Caco-2 (cell line): ENCODE measurements around the gene CERS6. TPM values are rescaled to one million over a fixed set of nuclear protein-coding genes. Genes with fewer than 3 reads are reported as not detected.

ENCODE experiments used
- BruUV-seq: library from RNA; stranded (reverse); fragments of 400-500 nt; replicated peaks from 2 replicates; lab custom pipeline; 2021; lab: Mats Ljungman, UMichigan
- CTCF ChIA-PET: fragments of 300-600 bp; sonication (Branson Sonifier 250); formaldehyde crosslinking; loops from one replicate; lab custom pipeline; 2022; ENCODE audit warnings: antibody characterized with exemption; lab: Charles Lee
- POLR2A ChIA-PET: fragments of 300-600 bp; sonication (Branson Sonifier 250); formaldehyde crosslinking; loops from one replicate; lab custom pipeline; 2022; ENCODE audit warnings: antibody characterized with exemption; lab: Charles Lee
- DNase-seq, 2 experiments: peaks; one replicate each; pipeline versions ENCODE4 v3.0.0 to v3.0.0-alpha.2; 2020 to 2022
- H3K27me3 ChIP-seq: replicated peaks from 2 replicates; pipeline ENCODE4 v1.6.0; 2011; ENCODE audit warnings: low read length; ENCODE audit not compliant: control insufficient read depth, insufficient read depth
- H3K36me3 ChIP-seq: 2 replicates; pipeline ENCODE4 v1.5.1; 2011; ENCODE audit warnings: low read length; ENCODE audit not compliant: control insufficient read depth, insufficient read depth
- H3K4me1 ChIP-seq: fragments of 250-450 bp; sonication (Bioruptor Pico); 2 replicates; pipeline ENCODE4 v1.5.1; 2020; ENCODE audit warnings: mild to moderate bottlenecking
- H3K4me3 ChIP-seq: 2 replicates; pipeline ENCODE4 v1.5.1; 2011; ENCODE audit warnings: low read depth, mild to moderate bottlenecking, control low read depth, low read length
- H3K9me3 ChIP-seq: fragments of 250-450 bp; sonication (Bioruptor Pico); 2 replicates; pipeline ENCODE4 v1.5.1; 2020; ENCODE audit warnings: mild to moderate bottlenecking, moderate library complexity
- H3K27ac Mint-ChIP-seq: one replicate; pipeline ENCODE4 v1.8.0; 2022; ENCODE audit warnings: mixed read lengths; ENCODE audit not compliant: unreplicated experiment
- H3K27me3 Mint-ChIP-seq: one replicate; pipeline ENCODE4 v1.8.0; 2022; ENCODE audit warnings: mixed read lengths; ENCODE audit not compliant: insufficient read depth, unreplicated experiment
- H3K36me3 Mint-ChIP-seq: one replicate; pipeline ENCODE4 v1.8.0; 2022; ENCODE audit warnings: mild to moderate bottlenecking, mixed read lengths; ENCODE audit not compliant: insufficient read depth, unreplicated experiment
- H3K4me1 Mint-ChIP-seq: one replicate; pipeline ENCODE4 v1.8.0; 2022; ENCODE audit warnings: low read depth, mixed read lengths; ENCODE audit not compliant: unreplicated experiment
- H3K4me3 Mint-ChIP-seq: one replicate; pipeline ENCODE4 v1.8.0; 2022; ENCODE audit warnings: mild to moderate bottlenecking, moderate library complexity, mixed read lengths; ENCODE audit not compliant: unreplicated experiment
- H3K9me3 Mint-ChIP-seq: one replicate; pipeline ENCODE4 v1.8.0; 2022; ENCODE audit warnings: mixed read lengths; ENCODE audit not compliant: unreplicated experiment
- intact Hi-C: fragments of 100-400 bp; cut with micrococcal nuclease; formaldehyde crosslinking; loops from one replicate; pipeline ENCODE4 v1.10.0; 2022; ENCODE audit not compliant: unreplicated experiment
- total RNA-seq: library from RNA; stranded (reverse); gene quantifications from 2 replicates; pipeline ENCODE4 v1.2.3, GENCODE V29; 2022
- TF ChIP-seq, protein P1 (sequence below), 2 experiments: fragments of 200-600 bp in 1 of 2; IDR thresholded peaks; 1 replicate in 1 of 2; 2 replicates in 1 of 2; pipeline versions ENCODE4 v1.5.1 to v1.8.0; 2011 to 2022; ENCODE audit warnings: antibody characterized with exemption in 1 of 2, control low read depth in 1 of 2, inconsistent platforms in 1 of 2, low read depth in 1 of 2, low read length in 1 of 2, mild to moderate bottlenecking in 1 of 2, moderate library complexity in 1 of 2; ENCODE audit not compliant: insufficient read depth in 1 of 2, severe bottlenecking in 1 of 2, unreplicated experiment in 1 of 2

Gene CERS6
- total RNA-seq, 1 experiment from 2014 or later = 32.7 TPM

DNA sequence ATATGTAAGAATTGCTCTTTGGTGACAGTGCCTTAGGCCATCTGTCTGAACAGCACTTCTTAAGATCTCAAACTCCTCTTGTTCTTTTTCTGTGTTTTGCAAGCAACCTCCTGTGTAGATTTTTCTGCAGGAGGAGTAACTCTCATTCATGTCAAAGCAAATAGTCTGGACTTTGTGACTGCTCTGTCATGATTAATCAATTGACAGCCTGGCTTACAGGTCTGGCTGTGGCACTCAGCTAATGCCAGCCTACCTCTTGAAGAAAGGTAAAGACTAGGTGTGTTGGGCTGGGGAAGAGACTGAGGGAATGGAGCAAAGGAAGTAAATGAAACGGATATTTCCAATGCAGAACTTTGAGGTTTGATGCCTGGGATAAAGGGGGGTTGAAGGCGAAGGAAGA, 156.6 kb downstream of the CERS6 start:
- Mint-ChIP-seq H3K4me3 (no peak overlapping the region), H3K36me3 (no peaks in the 10 kb centered on the region), H3K27me3 (no peaks in the 10 kb centered on the region), H3K9me3 (peaks cover 21% of the 10 kb centered on the region), H3K4me1 (peaks cover 10% of the 10 kb centered on the region), H3K27ac (no peak overlapping the region)
- DNase-seq = no peak
- H3K4me3 ChIP-seq = no peak overlapping the region
- H3K27me3 ChIP-seq = no peaks in the 10 kb centered on the region
- no TSS peak for BruUV-seq
- H3K9me3 ChIP-seq = no peaks in the 10 kb centered on the region
- TF ChIP-seq, protein P1, sequence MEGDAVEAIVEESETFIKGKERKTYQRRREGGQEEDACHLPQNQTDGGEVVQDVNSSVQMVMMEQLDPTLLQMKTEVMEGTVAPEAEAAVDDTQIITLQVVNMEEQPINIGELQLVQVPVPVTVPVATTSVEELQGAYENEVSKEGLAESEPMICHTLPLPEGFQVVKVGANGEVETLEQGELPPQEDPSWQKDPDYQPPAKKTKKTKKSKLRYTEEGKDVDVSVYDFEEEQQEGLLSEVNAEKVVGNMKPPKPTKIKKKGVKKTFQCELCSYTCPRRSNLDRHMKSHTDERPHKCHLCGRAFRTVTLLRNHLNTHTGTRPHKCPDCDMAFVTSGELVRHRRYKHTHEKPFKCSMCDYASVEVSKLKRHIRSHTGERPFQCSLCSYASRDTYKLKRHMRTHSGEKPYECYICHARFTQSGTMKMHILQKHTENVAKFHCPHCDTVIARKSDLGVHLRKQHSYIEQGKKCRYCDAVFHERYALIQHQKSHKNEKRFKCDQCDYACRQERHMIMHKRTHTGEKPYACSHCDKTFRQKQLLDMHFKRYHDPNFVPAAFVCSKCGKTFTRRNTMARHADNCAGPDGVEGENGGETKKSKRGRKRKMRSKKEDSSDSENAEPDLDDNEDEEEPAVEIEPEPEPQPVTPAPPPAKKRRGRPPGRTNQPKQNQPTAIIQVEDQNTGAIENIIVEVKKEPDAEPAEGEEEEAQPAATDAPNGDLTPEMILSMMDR (IDR thresholded peaks at IDR 0.05; ENCODE audit: insufficient read depth in 1 of 2, low read depth in 1 of 2, low read length in 1 of 2, severe bottlenecking in 1 of 2, unreplicated experiment in 1 of 2) = no peak
- H3K36me3 ChIP-seq = peaks cover 2% of the 10 kb centered on the region; the same call in 1 of the 2 replicates
- ChIA-PET POLR2A (no interaction called here), CTCF (no interaction called here)
- H3K4me1 ChIP-seq = no peaks in the 10 kb centered on the region
- intact Hi-C loops = no loop called here

DNA sequence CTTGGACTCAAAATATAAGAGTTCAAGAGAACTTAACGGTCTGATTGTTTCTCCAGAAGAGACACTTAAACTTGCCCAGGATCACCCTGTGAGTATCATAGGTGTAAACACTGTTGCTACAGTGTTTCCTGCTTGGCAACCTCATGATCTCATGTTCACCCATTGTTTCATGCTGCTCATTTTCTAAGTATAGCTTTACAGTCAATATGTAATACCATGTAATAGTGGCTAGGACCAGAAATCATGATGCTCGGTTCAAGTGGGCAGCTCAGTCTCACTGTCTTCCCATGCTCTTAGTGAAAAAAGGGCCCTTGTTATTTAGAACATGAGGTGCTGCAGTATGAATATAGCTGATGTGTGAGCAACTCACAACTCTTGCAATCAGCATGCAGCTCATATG, 157.5 kb downstream of the CERS6 start:
- no peaks in the 10 kb centered on the region for H3K27me3 Mint-ChIP-seq
- peaks cover 2% of the 10 kb centered on the region; the same call in 1 of the 2 replicates for H3K36me3 ChIP-seq
- H3K4me1 ChIP-seq = no peaks in the 10 kb centered on the region
- peaks cover 21% of the 10 kb centered on the region for H3K9me3 Mint-ChIP-seq
- POLR2A ChIA-PET = no interaction called here
- BruUV-seq = no TSS peak
- no peaks in the 10 kb centered on the region for H3K9me3 ChIP-seq
- H3K4me3 ChIP-seq = no peak overlapping the region
- H3K27ac Mint-ChIP-seq = no peak overlapping the region
- H3K4me3 Mint-ChIP-seq = no peak overlapping the region
- DNase-seq = no peak
- TF ChIP-seq, protein P1 (IDR thresholded peaks at IDR 0.05; ENCODE audit: insufficient read depth in 1 of 2, low read depth in 1 of 2, low read length in 1 of 2, severe bottlenecking in 1 of 2, unreplicated experiment in 1 of 2) = no peak
- no peaks in the 10 kb centered on the region for H3K36me3 Mint-ChIP-seq
- H3K27me3 ChIP-seq = no peaks in the 10 kb centered on the region
- intact Hi-C loops = no loop called here
- CTCF ChIA-PET = no interaction called here
- H3K4me1 Mint-ChIP-seq = peaks cover 10% of the 10 kb centered on the region

DNA sequence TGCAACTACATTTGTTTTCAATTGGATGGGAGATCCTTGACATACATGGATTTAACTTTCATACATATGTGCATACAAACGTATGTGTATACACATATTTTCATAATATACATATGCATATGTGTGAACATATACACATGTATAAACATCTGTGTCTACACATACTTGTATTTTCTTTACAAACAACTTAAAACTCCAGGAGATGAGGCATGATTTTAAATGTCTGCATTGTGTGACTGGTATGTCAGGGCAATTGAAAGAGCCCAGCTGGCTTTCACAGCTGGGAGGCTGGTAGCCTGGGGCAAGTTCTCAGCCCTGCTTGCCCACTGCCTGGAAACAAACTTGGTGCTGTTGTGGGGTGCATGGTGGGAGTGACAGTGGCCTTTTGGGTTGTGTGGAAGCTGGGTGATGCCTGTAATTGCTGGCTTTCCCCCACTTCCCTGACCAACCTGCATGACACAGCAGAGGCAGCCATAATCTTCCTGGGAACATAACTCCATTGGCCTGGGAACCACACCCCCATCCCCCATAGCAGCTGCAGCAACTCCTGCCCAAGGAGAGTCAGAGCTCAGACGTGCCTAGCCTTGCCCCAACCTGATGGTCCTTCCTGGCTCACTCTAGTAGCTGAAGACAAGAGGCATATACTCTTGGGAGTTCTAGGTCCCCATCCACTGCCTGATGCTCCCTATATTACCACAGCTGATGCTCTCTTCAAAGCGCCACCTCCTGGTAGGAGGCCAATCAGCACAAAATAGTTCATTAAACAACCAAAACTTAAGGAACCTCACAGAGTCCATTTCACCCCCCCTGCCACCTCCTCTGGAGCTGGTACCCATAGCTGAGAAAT, 158.3 kb downstream of the CERS6 start:
- H3K27me3 ChIP-seq = no peaks in the 10 kb centered on the region
- Mint-ChIP-seq H3K36me3 (no peaks in the 10 kb centered on the region), H3K4me1 (peaks cover 10% of the 10 kb centered on the region), H3K27ac (no peak overlapping the region), H3K9me3 (peaks cover 21% of the 10 kb centered on the region), H3K27me3 (no peaks in the 10 kb centered on the region), H3K4me3 (no peak overlapping the region)
- ChIA-PET CTCF (no interaction called here), POLR2A (no interaction called here)
- TF ChIP-seq, protein P1 (IDR thresholded peaks at IDR 0.05; ENCODE audit: insufficient read depth in 1 of 2, low read depth in 1 of 2, low read length in 1 of 2, severe bottlenecking in 1 of 2, unreplicated experiment in 1 of 2) = peak; percentile 7 to 14
- no peaks in the 10 kb centered on the region for H3K9me3 ChIP-seq
- H3K4me1 ChIP-seq = no peaks in the 10 kb centered on the region
- no peak overlapping the region for H3K4me3 ChIP-seq
- H3K36me3 ChIP-seq = peaks cover 2% of the 10 kb centered on the region; the same call in 1 of the 2 replicates
- intact Hi-C loops = no loop called here
- no peak for DNase-seq
- BruUV-seq = no TSS peak
